ENCODE data around the gene CCDC32.
"Not testable (repeated sequence)": the region's sequence is repeated elsewhere in the genome, so short reads cannot be mapped to it uniquely, and the experiment has no call there.

DNA sequence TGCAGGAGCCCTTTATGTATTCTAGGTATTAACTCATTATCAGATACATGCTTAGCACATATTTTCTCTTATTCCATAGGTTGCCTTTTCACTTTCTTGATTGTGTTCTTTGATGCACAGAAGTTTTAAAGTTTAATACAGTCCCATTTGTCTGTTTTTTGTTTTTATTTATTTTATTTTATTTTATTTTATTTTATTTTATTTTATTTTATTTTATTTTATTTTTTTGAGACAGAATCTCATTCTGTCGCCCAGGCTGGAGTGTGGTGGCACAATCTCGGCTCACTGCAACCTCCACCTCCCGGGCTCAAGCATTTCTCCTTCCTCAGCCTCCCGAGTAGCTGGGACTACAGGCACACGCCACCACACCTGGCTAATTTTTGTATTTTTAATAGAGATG lies 12.1 kb upstream of the CCDC32 start:
- not testable (repeated sequence) for TF ChIP-seq EZH2phosphoT487 (IDR thresholded peaks at IDR 0.05; ENCODE audit: low read length)
- TF ChIP-seq, protein P1, sequence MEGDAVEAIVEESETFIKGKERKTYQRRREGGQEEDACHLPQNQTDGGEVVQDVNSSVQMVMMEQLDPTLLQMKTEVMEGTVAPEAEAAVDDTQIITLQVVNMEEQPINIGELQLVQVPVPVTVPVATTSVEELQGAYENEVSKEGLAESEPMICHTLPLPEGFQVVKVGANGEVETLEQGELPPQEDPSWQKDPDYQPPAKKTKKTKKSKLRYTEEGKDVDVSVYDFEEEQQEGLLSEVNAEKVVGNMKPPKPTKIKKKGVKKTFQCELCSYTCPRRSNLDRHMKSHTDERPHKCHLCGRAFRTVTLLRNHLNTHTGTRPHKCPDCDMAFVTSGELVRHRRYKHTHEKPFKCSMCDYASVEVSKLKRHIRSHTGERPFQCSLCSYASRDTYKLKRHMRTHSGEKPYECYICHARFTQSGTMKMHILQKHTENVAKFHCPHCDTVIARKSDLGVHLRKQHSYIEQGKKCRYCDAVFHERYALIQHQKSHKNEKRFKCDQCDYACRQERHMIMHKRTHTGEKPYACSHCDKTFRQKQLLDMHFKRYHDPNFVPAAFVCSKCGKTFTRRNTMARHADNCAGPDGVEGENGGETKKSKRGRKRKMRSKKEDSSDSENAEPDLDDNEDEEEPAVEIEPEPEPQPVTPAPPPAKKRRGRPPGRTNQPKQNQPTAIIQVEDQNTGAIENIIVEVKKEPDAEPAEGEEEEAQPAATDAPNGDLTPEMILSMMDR (IDR thresholded peaks at IDR 0.05; ENCODE audit: low read length) = not testable (repeated sequence)

Measured in MM.1S (cell line).